IMR-90 (cell line): ENCODE results near the gene PODNL1. TPM values are rescaled to one million over a fixed set of nuclear protein-coding genes. Genes with fewer than 3 reads are reported as not detected.

Experiments
- ATAC-seq: fragments of 200-7000 bp; cut with Tn5 transposase; 2 replicates; pipeline ENCODE4 v1.9.1; 2020; ENCODE audit warnings: low read depth, mild to moderate bottlenecking, moderate library complexity
- BruUV-seq: library from RNA; stranded (reverse); fragments of 400-500 nt; replicated peaks from 2 replicates; lab custom pipeline; 2021; lab: Mats Ljungman, UMichigan
- CTCF ChIA-PET: fragments of 300-600 bp; formaldehyde crosslinking; extraction: SDS; loops from one replicate; lab custom pipeline; 2021; ENCODE audit warnings: antibody characterized with exemption; lab: Yijun Ruan, JAX
- POLR2A ChIA-PET: fragments of 300-600 bp; sonication (Branson Sonifier 250); formaldehyde crosslinking; loops from one replicate; lab custom pipeline; 2022; ENCODE audit warnings: antibody characterized with exemption; ENCODE audit not compliant: unreplicated experiment; lab: Charles Lee
- DNase-seq: peaks from one replicate; pipeline ENCODE4 v3.0.0; 2013
- H2AFZ ChIP-seq: replicated peaks from 2 replicates; pipeline ENCODE3; 2013; ENCODE audit warnings: low read length, mild to moderate bottlenecking; ENCODE audit not compliant: poor library complexity
- H2AK5ac ChIP-seq: 2 replicates; pipeline ENCODE4 v1.6.1; 2013; ENCODE audit warnings: low read depth, low read length, inconsistent platforms
- H2AK9ac ChIP-seq: replicated peaks from 2 replicates; pipeline ENCODE3; 2013; ENCODE audit warnings: mild to moderate bottlenecking, low read depth, low read length, moderate library complexity; ENCODE audit not compliant: poor library complexity
- H2BK120ac ChIP-seq: 2 replicates; pipeline ENCODE4 v1.6.1; 2013; ENCODE audit warnings: low read depth, low read length, inconsistent platforms
- H2BK15ac ChIP-seq: 3 replicates; pipeline ENCODE4 v1.6.1; 2013; ENCODE audit warnings: low read depth, low read length, inconsistent platforms
- H2BK20ac ChIP-seq: 2 replicates; pipeline ENCODE4 v1.6.1; 2013; ENCODE audit warnings: low read depth, mild to moderate bottlenecking, inconsistent platforms, low read length, moderate library complexity
- H2BK5ac ChIP-seq: 2 replicates; pipeline ENCODE4 v1.6.1; 2013; ENCODE audit warnings: mild to moderate bottlenecking, low read depth, low read length, inconsistent platforms; ENCODE audit not compliant: poor library complexity, severe bottlenecking
- H3K14ac ChIP-seq: replicated peaks from 2 replicates; pipeline ENCODE4 v1.6.1; 2013; ENCODE audit warnings: low read depth, low read length, inconsistent platforms
- H3K18ac ChIP-seq: 2 replicates; pipeline ENCODE4 v1.6.1; 2013; ENCODE audit warnings: low read depth, low read length, control low read depth
- H3K23ac ChIP-seq: 2 replicates; pipeline ENCODE4 v1.6.1; 2013; ENCODE audit warnings: low read depth, low read length, inconsistent platforms
- H3K27ac ChIP-seq: 2 replicates; pipeline ENCODE4 v1.5.1; 2013; ENCODE audit warnings: mild to moderate bottlenecking, control low read depth, low read length; ENCODE audit not compliant: insufficient read depth
- H3K27me3 ChIP-seq: 2 replicates; pipeline ENCODE4 v1.6.1; 2013; ENCODE audit warnings: low read length; ENCODE audit not compliant: control insufficient read depth, insufficient read depth
- H3K36me3 ChIP-seq: 2 replicates; pipeline ENCODE4 v1.6.1; 2013; ENCODE audit warnings: low read length, mixed read lengths; ENCODE audit not compliant: control insufficient read depth, insufficient read depth
- H3K4ac ChIP-seq: 2 replicates; pipeline ENCODE4 v1.6.1; 2013; ENCODE audit warnings: low read depth, low read length, inconsistent platforms
- H3K4me1 ChIP-seq: 2 replicates; pipeline ENCODE4 v1.6.1; 2013; ENCODE audit warnings: low read length, mixed read lengths; ENCODE audit not compliant: control insufficient read depth, insufficient read depth
- H3K4me2 ChIP-seq: 2 replicates; pipeline ENCODE4 v1.6.1; 2013; ENCODE audit warnings: low read depth, mild to moderate bottlenecking, control low read depth, low read length, moderate library complexity
- H3K4me3 ChIP-seq: 2 replicates; pipeline ENCODE4 v1.5.1; 2013; ENCODE audit warnings: low read depth, mild to moderate bottlenecking, control low read depth, low read length, moderate library complexity; ENCODE audit not compliant: insufficient read depth
- H3K56ac ChIP-seq: 2 replicates; pipeline ENCODE4 v1.6.1; 2013; ENCODE audit warnings: low read length, inconsistent platforms; ENCODE audit not compliant: insufficient read depth; ENCODE audit errors: extremely low read depth
- H3K79me1 ChIP-seq, 2 experiments: 2 replicates each; pipeline ENCODE4 v1.6.1; 2013; ENCODE audit warnings: low read length in 2 of 2, inconsistent platforms in 1 of 2, low read depth in 1 of 2
- H3K9ac ChIP-seq: 2 replicates; pipeline ENCODE4 v1.6.1; 2013; ENCODE audit warnings: low read depth, low read length, control low read depth
- H3K9me1 ChIP-seq: 2 replicates; pipeline ENCODE4 v1.6.1; 2013; ENCODE audit warnings: low read length, inconsistent platforms; ENCODE audit not compliant: insufficient read depth
- H3K9me3 ChIP-seq: 2 replicates; pipeline ENCODE4 v1.6.1; 2013; ENCODE audit warnings: low read length; ENCODE audit not compliant: control insufficient read depth, insufficient read depth
- H4K20me1 ChIP-seq: 2 replicates; pipeline ENCODE4 v1.6.1; 2013; ENCODE audit warnings: low read length, inconsistent platforms; ENCODE audit not compliant: insufficient read depth
- H4K5ac ChIP-seq: 2 replicates; pipeline ENCODE4 v1.6.1; 2013; ENCODE audit warnings: mild to moderate bottlenecking, low read depth, low read length, control low read depth
- H4K8ac ChIP-seq, 2 experiments: 2 replicates each; pipeline ENCODE4 v1.6.1; 2013; ENCODE audit warnings: low read depth in 2 of 2, low read length in 2 of 2, control low read depth in 1 of 2, inconsistent platforms in 1 of 2
- H4K91ac ChIP-seq: 2 replicates; pipeline ENCODE4 v1.6.1; 2013; ENCODE audit warnings: low read depth, low read length, inconsistent platforms; ENCODE audit not compliant: insufficient read depth
- NFE2L2 ChIP-seq: fragments of 150-350 bp; IDR thresholded peaks from 2 replicates; pipeline ENCODE4 v1.6.1; 2016; ENCODE audit warnings: low read depth, mild to moderate bottlenecking, low read length
- RFX5 ChIP-seq: IDR thresholded peaks from 2 replicates; pipeline ENCODE4 v1.8.0; 2012; ENCODE audit warnings: low read depth, mild to moderate bottlenecking, low read length, moderate library complexity
- WGBS, 2 experiments: methylation state at CpG; one replicate each; pipeline versions ENCODE4 v1.1.5 to v1.1.7; 2013; ENCODE audit warnings: missing lambda C conversion rate in 2 of 2; ENCODE audit not compliant: insufficient read length in 1 of 2; ENCODE audit errors: extremely low coverage in 2 of 2; 5-methylcytosine and 5-hydroxymethylcytosine counted together
- dilution Hi-C: fragments of 300-500 bp; cut with HindIII; formaldehyde crosslinking; loops from one replicate; pipeline ENCODE4 v1.14.3; 2018; ENCODE audit warnings: low sequenced_read_pairs; ENCODE audit not compliant: unreplicated experiment
- in situ Hi-C: fragments of 300-500 bp; cut with MboI; formaldehyde crosslinking; loops from 3 replicates; pipeline ENCODE4 v1.14.3; 2019; ENCODE audit warnings: low sequenced_read_pairs, inconsistent platforms, mixed read lengths
- intact Hi-C: fragments of 100-400 bp; cut with micrococcal nuclease; formaldehyde crosslinking; loops from 2 replicates; pipeline ENCODE4 v1.10.0; 2022
- polyA plus RNA-seq, 3 experiments: library from polyadenylated mRNA; depleted of rRNA; stranded (reverse); fragments of >200 nt; gene quantifications; 2 replicates each; pipeline ENCODE4 v1.2.3, GENCODE V29; 2012; ENCODE audit warnings: low replicate concordance in 1 of 3
- total RNA-seq: library from RNA; depleted of rRNA; stranded (reverse); fragments of >200 nt; gene quantifications from 2 replicates; pipeline ENCODE4 v1.2.3, GENCODE V29; 2012

The PODNL1 gene
- total and polyA plus RNA-seq, 2 of the 4 experiments (the other 2 are of a cell fraction): under 0.01 to 2.4 TPM

GRCh38 chr19:13979244-13979615, 41.0 kb upstream of the PODNL1 start:
- POLR2A ChIA-PET: no interaction called here
- H3K27ac ChIP-seq: no peak overlapping the region
- H3K9me1 ChIP-seq: no peaks in the 10 kb centered on the region
- no peak for TF ChIP-seq RFX5
- TF ChIP-seq NFE2L2: no peak
- H3K27me3 ChIP-seq: no peaks in the 10 kb centered on the region
- CTCF ChIA-PET: no interaction called here
- in situ Hi-C loops: no loop called here
- DNase-seq (no peak), ATAC-seq (no peak)
- H2BK15ac ChIP-seq: no peak overlapping the region
- H3K14ac ChIP-seq: no peak overlapping the region
- no peak overlapping the region for H2BK5ac ChIP-seq
- no peak overlapping the region for H2BK120ac ChIP-seq
- H4K8ac ChIP-seq: no peak overlapping the region
- dilution Hi-C loops: no loop called here
- intact Hi-C loops: no loop called here
- H2AK9ac ChIP-seq: no peak overlapping the region
- H4K5ac ChIP-seq: no peak overlapping the region
- no peaks in the 10 kb centered on the region for H3K4me1 ChIP-seq
- no peak overlapping the region for H3K4me3 ChIP-seq
- H2AK5ac ChIP-seq: no peak overlapping the region
- no peak overlapping the region for H2AFZ ChIP-seq
- WGBS, 2 experiments: no CpG with 5 or more reads among the region's 12 CpGs
- no peak overlapping the region for H3K9ac ChIP-seq
- H3K56ac ChIP-seq: no peak overlapping the region
- no peaks in the 10 kb centered on the region for H3K9me3 ChIP-seq
- no TSS peak for BruUV-seq
- H2BK20ac ChIP-seq: no peak overlapping the region
- H3K23ac ChIP-seq: no peak overlapping the region
- no peak overlapping the region for H3K4me2 ChIP-seq
- H3K18ac ChIP-seq: no peak overlapping the region
- no peak overlapping the region for H3K4ac ChIP-seq
- no peak overlapping the region for H4K91ac ChIP-seq
- H3K79me1 ChIP-seq: no peaks in the 10 kb centered on the region
- no peaks in the 10 kb centered on the region for H4K20me1 ChIP-seq
- peaks cover 9% of the 10 kb centered on the region; the same call in 1 of the 2 replicates for H3K36me3 ChIP-seq
